Trophoblast cell (in vitro differentiated cells and primary cell): ENCODE data around the gene FYN.

Experiments used
- DNase-seq, 2 donors: peaks; one replicate each; pipeline ENCODE4 v3.0.0-alpha.2; 2016
- H2AFZ ChIP-seq: 2 replicates; pipeline ENCODE4 v1.6.1; 2013; ENCODE audit warnings: low read length, moderate library complexity, mild to moderate bottlenecking; ENCODE audit not compliant: insufficient read depth, poor library complexity
- H2AK5ac ChIP-seq: 2 replicates; pipeline ENCODE4 v1.6.1; 2013; ENCODE audit warnings: mild to moderate bottlenecking, low read length
- H2BK120ac ChIP-seq: 2 replicates; pipeline ENCODE4 v1.6.1; 2013; ENCODE audit warnings: low read length, mild to moderate bottlenecking, moderate library complexity; ENCODE audit not compliant: insufficient read depth, poor library complexity
- H2BK12ac ChIP-seq: 2 replicates; pipeline ENCODE4 v1.6.1; 2013; ENCODE audit warnings: mild to moderate bottlenecking, low read length, moderate library complexity
- H2BK5ac ChIP-seq: 2 replicates; pipeline ENCODE4 v1.6.1; 2013; ENCODE audit warnings: low read length, low read depth, moderate library complexity, mild to moderate bottlenecking; ENCODE audit not compliant: poor library complexity
- H3K14ac ChIP-seq: 2 replicates; pipeline ENCODE4 v1.6.1; 2013; ENCODE audit warnings: mild to moderate bottlenecking, low read length
- H3K18ac ChIP-seq: 2 replicates; pipeline ENCODE4 v1.6.1; 2013; ENCODE audit warnings: mild to moderate bottlenecking, low read length
- H3K23ac ChIP-seq: 2 replicates; pipeline ENCODE4 v1.6.1; 2013; ENCODE audit warnings: low read length
- H3K27ac ChIP-seq: 2 replicates; pipeline ENCODE4 v1.5.1; 2013; ENCODE audit warnings: low read depth, mild to moderate bottlenecking, inconsistent platforms, low read length, moderate library complexity
- H3K27me3 ChIP-seq: 2 replicates; pipeline ENCODE4 v1.6.1; 2013; ENCODE audit warnings: inconsistent platforms, mild to moderate bottlenecking, low read length, moderate library complexity; ENCODE audit not compliant: insufficient read depth
- H3K36me3 ChIP-seq, 2 experiments: 1 replicate in 1 of 2; 2 replicates in 1 of 2; pipeline ENCODE4 v1.6.1; 2013; ENCODE audit warnings: low read length in 2 of 2, mild to moderate bottlenecking in 2 of 2, moderate library complexity in 1 of 2; ENCODE audit not compliant: insufficient read depth in 2 of 2, control insufficient read depth in 1 of 2
- H3K4ac ChIP-seq: 2 replicates; pipeline ENCODE4 v1.6.1; 2013; ENCODE audit warnings: low read depth, mild to moderate bottlenecking, low read length, moderate library complexity
- H3K4me1 ChIP-seq, 2 experiments: 1 replicate in 1 of 2; 2 replicates in 1 of 2; pipeline ENCODE4 v1.6.1; 2013; ENCODE audit warnings: low read length in 2 of 2, mild to moderate bottlenecking in 2 of 2, moderate library complexity in 1 of 2; ENCODE audit not compliant: insufficient read depth in 2 of 2, control insufficient read depth in 1 of 2
- H3K4me2 ChIP-seq: 2 replicates; pipeline ENCODE4 v1.6.1; 2013; ENCODE audit warnings: inconsistent platforms, mild to moderate bottlenecking, low read length, moderate library complexity
- H3K4me3 ChIP-seq: 2 replicates; pipeline ENCODE4 v1.5.1; 2013; ENCODE audit warnings: mild to moderate bottlenecking, low read depth, low read length, inconsistent platforms
- H3K79me1 ChIP-seq: one replicate; pipeline ENCODE4 v1.6.1; 2013; ENCODE audit warnings: low read length
- H3K79me2 ChIP-seq: 2 replicates; pipeline ENCODE4 v1.6.1; 2013; ENCODE audit warnings: low read length, mild to moderate bottlenecking; ENCODE audit not compliant: control insufficient read depth, insufficient read depth, poor library complexity
- H3K9ac ChIP-seq: 2 replicates; pipeline ENCODE4 v1.6.1; 2013; ENCODE audit warnings: mild to moderate bottlenecking, low read length
- H3K9me3 ChIP-seq: 2 replicates; pipeline ENCODE4 v1.6.1; 2013; ENCODE audit warnings: low read depth, mild to moderate bottlenecking, control low read depth, inconsistent platforms, low read length; ENCODE audit not compliant: insufficient read depth
- H4K12ac ChIP-seq: 2 replicates; pipeline ENCODE4 v1.6.1; 2013; ENCODE audit warnings: low read depth, mild to moderate bottlenecking, low read length, moderate library complexity
- H4K8ac ChIP-seq: 2 replicates; pipeline ENCODE4 v1.6.1; 2013; ENCODE audit warnings: low read depth, mild to moderate bottlenecking, low read length, moderate library complexity
- H4K91ac ChIP-seq: one replicate; pipeline ENCODE4 v1.6.1; 2013; ENCODE audit warnings: low read depth, mild to moderate bottlenecking, low read length, moderate library complexity
- WGBS: extraction: QIAGEN DNeasy Blood & Tissue Kit; methylation state at CpG from one replicate; pipeline ENCODE4 v1.1.7; 2013; ENCODE audit warnings: missing lambda C conversion rate; ENCODE audit not compliant: insufficient read length, insufficient coverage; ENCODE audit errors: extremely low coverage; 5-methylcytosine and 5-hydroxymethylcytosine counted together

Gene FYN

GRCh38 chr6:111871725-111872400, 1.4 kb downstream of the FYN start:
- Histone ChIP-seq H3K14ac (peak overlapping the region; percentile 70), H3K9ac (no peak overlapping the region), H3K23ac (no peak overlapping the region), H3K36me3 (no peaks in the 10 kb centered on the region), H3K4me2 (peak overlapping the region; percentile 97), H2BK12ac (no peak overlapping the region), H3K18ac (no peak overlapping the region), H4K91ac (no peak overlapping the region), H2BK5ac (no peak overlapping the region), H2BK120ac (peak overlapping the region; percentile 41), H2AK5ac (no peak overlapping the region), H3K9me3 (no peaks in the 10 kb centered on the region), H2AFZ (peak overlapping the region; percentile 49), H3K27ac (no peak overlapping the region), H3K4ac (peak overlapping the region; percentile 44), H3K79me1 (peaks cover 4% of the 10 kb centered on the region), H4K8ac (peak overlapping the region; percentile 82), H3K79me2 (peaks cover 6% of the 10 kb centered on the region), H3K4me3 (peak overlapping the region; percentile 85), H4K12ac (peak overlapping the region; percentile 44), H3K4me1 (peaks cover 3 to 9% of the 10 kb centered on the region in 2 experiments), H3K27me3 (no peaks in the 10 kb centered on the region)
- DNase-seq, result peak in 1 of 2 donors; percentile 18
- WGBS, result no CpG with 5 or more reads among the region's 13 CpGs

- Histone ChIP-seq H3K23ac (peak overlapping the region; percentile 67), H3K79me2 (peaks cover 6% of the 10 kb centered on the region), H2AFZ (no peak overlapping the region), H3K4me1 (peaks cover 3 to 10% of the 10 kb centered on the region in 2 experiments), H3K18ac (no peak overlapping the region), H4K91ac (no peak overlapping the region), H3K9me3 (no peaks in the 10 kb centered on the region), H2AK5ac (no peak overlapping the region), H2BK12ac (no peak overlapping the region), H3K79me1 (peaks cover 4% of the 10 kb centered on the region), H3K4me2 (peak overlapping the region; percentile 97), H3K4me3 (no peak overlapping the region), H2BK5ac (no peak overlapping the region), H3K27me3 (no peaks in the 10 kb centered on the region), H3K14ac (no peak overlapping the region), H3K4ac (no peak overlapping the region), H4K8ac (no peak overlapping the region), H3K9ac (no peak overlapping the region), H2BK120ac (no peak overlapping the region), H3K27ac (no peak overlapping the region), H3K36me3 (no peaks in the 10 kb centered on the region), H4K12ac (no peak overlapping the region)
- WGBS, result no CpG with 5 or more reads among the region's 3 CpGs
- DNase-seq, result no peak
Observed at GRCh38 chr6:111871207-111871606, 2.0 kb downstream of the FYN start.

- WGBS, result no CpG with 5 or more reads among the region's 4 CpGs
Observed at GRCh38 chr6:111870742-111871064, 2.5 kb downstream of the FYN start.

GRCh38 chr6:111870051-111870741, 3.1 kb downstream of the FYN start:
- H4K91ac ChIP-seq, result no peak overlapping the region
- peaks cover 4% of the 10 kb centered on the region for H3K79me1 ChIP-seq
- H3K36me3 ChIP-seq, result no peaks in the 10 kb centered on the region
- H2BK5ac ChIP-seq, result no peak overlapping the region
- H4K8ac ChIP-seq, result no peak overlapping the region
- no peak overlapping the region for H2BK120ac ChIP-seq
- no peak overlapping the region for H3K23ac ChIP-seq
- no peak overlapping the region for H3K4me3 ChIP-seq
- H3K27me3 ChIP-seq, result no peaks in the 10 kb centered on the region
- H2AFZ ChIP-seq, result no peak overlapping the region
- H4K12ac ChIP-seq, result no peak overlapping the region
- no peak overlapping the region for H3K14ac ChIP-seq
- no peaks in the 10 kb centered on the region for H3K9me3 ChIP-seq
- no peak overlapping the region for H3K27ac ChIP-seq
- no peak overlapping the region for H2BK12ac ChIP-seq
- H2AK5ac ChIP-seq, result no peak overlapping the region
- H3K4me2 ChIP-seq, result no peak overlapping the region
- H3K4me1 ChIP-seq, result peaks cover 3 to 10% of the 10 kb centered on the region in 2 experiments
- DNase-seq, result no peak
- H3K18ac ChIP-seq, result no peak overlapping the region
- no CpG with 5 or more reads among the region's 7 CpGs for WGBS
- no peak overlapping the region for H3K9ac ChIP-seq
- peaks cover 6% of the 10 kb centered on the region for H3K79me2 ChIP-seq
- H3K4ac ChIP-seq, result no peak overlapping the region

More at GRCh38 chr6:111870742-111871064, 2.5 kb downstream of the FYN start:
- H3K27ac ChIP-seq, result no peak overlapping the region
- no peak overlapping the region for H3K4me2 ChIP-seq
- H3K4me1 ChIP-seq, result peaks cover 3 to 10% of the 10 kb centered on the region in 2 experiments
- no peak overlapping the region for H2AK5ac ChIP-seq
- H2BK120ac ChIP-seq, result no peak overlapping the region
- peaks cover 6% of the 10 kb centered on the region for H3K79me2 ChIP-seq
- H3K4me3 ChIP-seq, result no peak overlapping the region
- H4K12ac ChIP-seq, result no peak overlapping the region
- no peak overlapping the region for H2BK5ac ChIP-seq
- H3K4ac ChIP-seq, result no peak overlapping the region
- H3K9me3 ChIP-seq, result no peaks in the 10 kb centered on the region
- H3K14ac ChIP-seq, result no peak overlapping the region
- H2AFZ ChIP-seq, result no peak overlapping the region
- H3K9ac ChIP-seq, result no peak overlapping the region
- H3K23ac ChIP-seq, result no peak overlapping the region
- H4K91ac ChIP-seq, result no peak overlapping the region
- no peak overlapping the region for H2BK12ac ChIP-seq
- no peaks in the 10 kb centered on the region for H3K27me3 ChIP-seq
- H3K18ac ChIP-seq, result no peak overlapping the region
- H3K79me1 ChIP-seq, result peaks cover 4% of the 10 kb centered on the region
- H4K8ac ChIP-seq, result no peak overlapping the region
- H3K36me3 ChIP-seq, result no peaks in the 10 kb centered on the region
- no peak for DNase-seq
